Measurements from ENCODE around the gene PXDC1. TPM values are rescaled to one million over a fixed set of nuclear protein-coding genes. Genes with fewer than 3 reads are reported as not detected.
A peak's percentile ranks its signal among the peaks of the same experiment; 100 is the strongest.

Gene PXDC1
- total RNA-seq, 1 donor from 2014 or later = 48.3 TPM

- intact Hi-C loops (cut with DNase I) = loop anchor here (5.0 kb wide), 1 partner anchor 75 kb away; no protein-coding TSS in a partner anchor
- ATAC-seq (peak; percentile 77), DNase-seq (ENCODE audit: low spot score) (peak; percentile 93)
Observed at GRCh38 chr6:3751730-3752530, 417 bp upstream of the PXDC1 start.

- DNase-seq (ENCODE audit: low spot score) = peak; percentile 95
- intact Hi-C loops (cut with DNase I) = loop anchor here (5.0 kb wide), 1 partner anchor 77 kb away; no protein-coding TSS in a partner anchor
- ATAC-seq = peak; percentile 85
Observed at GRCh38 chr6:3750317-3751076, 1.0 kb downstream of the PXDC1 start.

- intact Hi-C loops (cut with DNase I) = loop anchor here (5.0 kb wide), 1 partner anchor 77 kb away; no protein-coding TSS in a partner anchor
- ATAC-seq = peak; percentile 52
Observed at GRCh38 chr6:3749977-3750316, 1.6 kb downstream of the PXDC1 start.

GRCh38 chr6:3749067-3749841, 2.3 kb downstream of the PXDC1 start:
- peak; percentile 14 for ATAC-seq
- intact Hi-C loops (cut with DNase I) = no loop called here
- peak; percentile 69 for DNase-seq (ENCODE audit: low spot score)

More at GRCh38 chr6:3749977-3750316, 1.6 kb downstream of the PXDC1 start:
- peak; percentile 83 for DNase-seq (ENCODE audit: low spot score)

GRCh38 chr6:3748208-3749066, 3.1 kb downstream of the PXDC1 start:
- intact Hi-C loops (cut with DNase I) = no loop called here
- DNase-seq (ENCODE audit: low spot score) = peak; percentile 72
- ATAC-seq = peak; percentile 44

- peak; percentile 50 for DNase-seq (ENCODE audit: low spot score)
- ATAC-seq = no peak
- intact Hi-C loops (cut with DNase I) = no loop called here
Observed at GRCh38 chr6:3747100-3747737, 4.3 kb downstream of the PXDC1 start.

GRCh38 chr6:3746696-3747095, 4.8 kb downstream of the PXDC1 start:
- intact Hi-C loops (cut with DNase I) = no loop called here
- DNase-seq (ENCODE audit: low spot score) (no peak), ATAC-seq (no peak)

- DNase-seq (ENCODE audit: low spot score) (peak; percentile 54), ATAC-seq (no peak)
- intact Hi-C loops (cut with DNase I) = no loop called here
Observed at GRCh38 chr6:3746119-3746691, 5.3 kb downstream of the PXDC1 start.

GRCh38 chr6:3745566-3746118, 5.9 kb downstream of the PXDC1 start:
- intact Hi-C loops (cut with DNase I) = no loop called here

GRCh38 chr6:3744901-3745470, 6.5 kb downstream of the PXDC1 start:
- no peak for ATAC-seq
- peak; percentile 58 for DNase-seq (ENCODE audit: low spot score)
- intact Hi-C loops (cut with DNase I) = loop anchor here (5.0 kb wide), 1 partner anchor 242 kb away; no protein-coding TSS in a partner anchor

More at GRCh38 chr6:3745566-3746118, 5.9 kb downstream of the PXDC1 start:
- ATAC-seq (no peak), DNase-seq (ENCODE audit: low spot score) (no peak)

- no peak for DNase-seq (ENCODE audit: low spot score)
- no peak for ATAC-seq
- intact Hi-C loops (cut with DNase I) = loop anchor here (5.0 kb wide), 1 partner anchor 243 kb away; no protein-coding TSS in a partner anchor
Observed at GRCh38 chr6:3744211-3744900, 7.2 kb downstream of the PXDC1 start.

- ATAC-seq (no peak), DNase-seq (ENCODE audit: low spot score) (peak; percentile 60)
- intact Hi-C loops (cut with DNase I) = loop anchor here (5.0 kb wide), 1 partner anchor 244 kb away; no protein-coding TSS in a partner anchor
Observed at GRCh38 chr6:3743541-3743940, 8.0 kb downstream of the PXDC1 start.

GRCh38 chr6:3742426-3743344, 8.8 kb downstream of the PXDC1 start:
- DNase-seq (ENCODE audit: low spot score) = peak; percentile 94

GRCh38 chr6:3742076-3742425, 9.5 kb downstream of the PXDC1 start:
- DNase-seq (ENCODE audit: low spot score) (no peak), ATAC-seq (no peak)
- intact Hi-C loops (cut with DNase I) = loop anchor here (5.0 kb wide), 1 partner anchor 245 kb away; no protein-coding TSS in a partner anchor

More at GRCh38 chr6:3742426-3743344, 8.8 kb downstream of the PXDC1 start:
- intact Hi-C loops (cut with DNase I) = loop anchor here (5.0 kb wide), 1 partner anchor 245 kb away; no protein-coding TSS in a partner anchor
- ATAC-seq = peak; percentile 88

GRCh38 chr6:3741477-3741871, 10.0 kb downstream of the PXDC1 start:
- DNase-seq (ENCODE audit: low spot score) (peak; percentile 59), ATAC-seq (no peak)
- intact Hi-C loops (cut with DNase I) = loop anchor here (5.0 kb wide), 1 partner anchor 246 kb away; no protein-coding TSS in a partner anchor
